C4-2B (cell line): Measurements from ENCODE around the gene FBXO34.

ENCODE experiments used
- CTCF ChIP-seq: fragments of 450-650 bp; conservative IDR thresholded peaks from 2 replicates; pipeline ENCODE4 v1.5.1; 2017; ENCODE audit warnings: mild to moderate bottlenecking
- ZFX ChIP-seq: fragments of 450-650 bp; IDR thresholded peaks from 2 replicates; pipeline ENCODE4 v1.6.1; 2017

- TF ChIP-seq CTCF, result no peak
- TF ChIP-seq ZFX, result no peak
Observed at GRCh38 chr14:55313480-55313879, 42.3 kb downstream of the FBXO34 start.
